Smooth muscle cell of trachea (primary cell): ENCODE results near the gene PNMA6A. TPM values are rescaled to one million over a fixed set of nuclear protein-coding genes. Genes with fewer than 3 reads are reported as not detected.

Experiments used
- total RNA-seq: library from RNA; depleted of rRNA; stranded (reverse); fragments of >200 nt; gene quantifications from 2 replicates; pipeline ENCODE4 v1.2.1, GENCODE V29; 2014

The PNMA6A gene
- total RNA-seq = 5.5 and 8.1 TPM in 2 replicates

GRCh38 chrX:153071909-153072583 lies at the start of gene PNMA6A:
Gene PNMA6A (plus strand): TSS chrX:153072454. CDS start chrX:153073063, 609 bp downstream.

DNA sequence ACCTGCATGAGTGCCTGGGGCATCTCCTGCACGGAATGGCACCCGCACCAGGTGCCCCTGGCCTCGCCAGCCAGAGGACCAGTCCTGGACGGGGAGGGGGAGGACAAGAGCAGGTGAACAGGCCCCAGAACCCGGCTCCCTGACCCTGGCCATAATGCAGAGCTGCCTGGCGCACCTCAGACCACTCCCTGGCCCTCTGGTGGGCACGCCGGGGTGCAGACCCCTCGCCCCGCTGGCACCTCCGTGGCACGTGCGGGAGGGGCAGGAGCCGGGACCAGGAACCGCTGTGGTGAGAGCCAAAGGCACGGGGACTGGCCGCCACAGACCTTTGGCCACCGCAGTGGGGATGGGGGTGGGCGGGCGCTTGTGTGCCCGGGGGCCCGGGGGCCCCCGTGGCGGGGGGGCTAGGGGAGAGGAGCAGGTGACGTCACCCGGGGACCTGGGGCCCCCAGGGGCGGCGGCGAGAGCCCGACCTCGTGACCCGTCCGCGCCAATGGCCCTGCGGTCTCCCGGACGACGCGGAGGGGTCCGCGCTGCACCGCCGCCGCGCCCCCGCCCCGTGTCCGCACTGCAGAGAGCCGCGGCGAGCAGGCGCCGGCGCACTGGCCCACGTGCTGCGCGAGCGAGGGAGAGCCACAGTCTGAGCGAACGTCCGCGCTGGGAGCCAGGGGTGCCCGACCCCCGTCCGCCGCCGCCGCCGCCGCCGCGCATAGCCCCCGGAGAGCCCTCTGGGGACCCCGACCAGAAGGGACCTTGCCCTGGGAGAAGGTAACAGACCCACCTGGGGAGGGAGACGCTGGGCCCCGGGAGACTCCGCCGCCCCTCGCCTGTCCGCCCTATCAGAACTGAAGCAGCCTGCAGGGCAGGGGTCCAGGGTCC lies 16.1 kb upstream of the PNMA6A start, which contains the start of gene PNMA3:
Gene PNMA3 (plus strand): TSS at position 600 of the 879 bp plus-strand sequence. CDS start 586 bp downstream, outside the sequence.

Other genes starting within 250 kb of the PNMA6A start
- gene CETN2, start 241.7 kb upstream of the PNMA6A start, total RNA-seq = 47.1 and 54.7 TPM in 2 replicates
- 14.9 and 22.4 TPM in 2 replicates for gene NSDHL, start 241.4 kb upstream of the PNMA6A start, total RNA-seq
- 1.3 and 1.5 TPM in 2 replicates for gene ZNF185, start 174.4 kb upstream of the PNMA6A start, total RNA-seq
- not detected in 2 replicates for gene PNMA5, start 78.3 kb upstream of the PNMA6A start, total RNA-seq
- 0.29 and 0.66 TPM in 2 replicates for gene PNMA3, start 16.0 kb upstream of the PNMA6A start, total RNA-seq
- gene MAGEA1, start 106.8 kb downstream of the PNMA6A start, total RNA-seq = not detected in 2 replicates
- not detected in 2 replicates for gene PNMA6F, start 249.3 kb downstream of the PNMA6A start, total RNA-seq